Keratinocyte (primary cell): ENCODE measurements around the gene FAM229B. TPM values are rescaled to one million over a fixed set of nuclear protein-coding genes. Genes with fewer than 3 reads are reported as not detected.

ENCODE experiments used
- DNase-seq: peaks from one replicate; pipeline ENCODE4 v3.0.0-alpha.2; 2011; ENCODE audit warnings: low read depth, missing footprints, low spot score
- FAIRE-seq: peaks from 2 replicates; lab custom pipeline; 2011; peaks lifted over from hg19 to GRCh38; lab: Jason Lieb, UNC
- H2AFZ ChIP-seq: 2 replicates; pipeline ENCODE4 v1.6.0; 2012; ENCODE audit warnings: low read length, control low read depth, inconsistent platforms; ENCODE audit not compliant: control insufficient read depth
- H3K27ac ChIP-seq: 2 replicates; pipeline ENCODE4 v1.5.1; 2011; ENCODE audit warnings: low read length; ENCODE audit not compliant: control insufficient read depth, insufficient read depth
- H3K27me3 ChIP-seq: 3 replicates; pipeline ENCODE4 v1.6.0; 2011; ENCODE audit warnings: low read length; ENCODE audit not compliant: control insufficient read depth, insufficient read depth; ENCODE audit errors: extremely low read depth
- H3K36me3 ChIP-seq, 2 experiments: 2 replicates in 1 of 2; 3 replicates in 1 of 2; pipeline ENCODE4 v1.5.1; 2011; ENCODE audit warnings: low read length in 2 of 2, mild to moderate bottlenecking in 1 of 2; ENCODE audit not compliant: control insufficient read depth in 2 of 2, insufficient read depth in 2 of 2; ENCODE audit errors: extremely low read depth in 1 of 2
- H3K4me1 ChIP-seq: 3 replicates; pipeline ENCODE4 v1.5.1; 2011; ENCODE audit warnings: low read length; ENCODE audit not compliant: control insufficient read depth, insufficient read depth; ENCODE audit errors: extremely low read depth
- H3K4me2 ChIP-seq: 3 replicates; pipeline ENCODE4 v1.6.0; 2011; ENCODE audit warnings: low read depth, low read length; ENCODE audit not compliant: control insufficient read depth, insufficient read depth; ENCODE audit errors: extremely low read depth
- H3K4me3 ChIP-seq, 3 experiments: fragments of 200-600 bp in 1 of 3; sonication (generic) in 1 of 3; 2 replicates in 2 of 3; 3 replicates in 1 of 3; pipeline ENCODE4 v1.5.1; 2011 to 2016; ENCODE audit warnings: low read length in 3 of 3, mild to moderate bottlenecking in 3 of 3, control low read depth in 2 of 3, inconsistent platforms in 1 of 3, low read depth in 1 of 3, mixed read lengths in 1 of 3, mixed run types in 1 of 3, moderate library complexity in 1 of 3; ENCODE audit not compliant: control insufficient read depth in 2 of 3, insufficient read depth in 2 of 3; ENCODE audit errors: extremely low read depth in 1 of 3
- H3K79me2 ChIP-seq: 2 replicates; pipeline ENCODE4 v1.6.0; 2012; ENCODE audit warnings: low read length; ENCODE audit not compliant: control insufficient read depth, insufficient read depth
- H3K9ac ChIP-seq: 3 replicates; pipeline ENCODE4 v1.6.0; 2011; ENCODE audit warnings: low read length; ENCODE audit not compliant: control insufficient read depth, insufficient read depth; ENCODE audit errors: extremely low read depth
- H3K9me1 ChIP-seq: 3 replicates; pipeline ENCODE4 v1.6.0; 2011; ENCODE audit warnings: low read length; ENCODE audit not compliant: control insufficient read depth, insufficient read depth; ENCODE audit errors: extremely low read depth
- H3K9me3 ChIP-seq: 2 replicates; pipeline ENCODE4 v1.5.1; 2012; ENCODE audit warnings: low read depth, low read length; ENCODE audit not compliant: control insufficient read depth
- H4K20me1 ChIP-seq: 3 replicates; pipeline ENCODE4 v1.6.0; 2011; ENCODE audit warnings: low read length; ENCODE audit not compliant: control insufficient read depth, insufficient read depth; ENCODE audit errors: extremely low read depth
- CTCF ChIP-seq, 3 experiments: IDR thresholded peaks in 1 of 3; conservative IDR thresholded peaks in 1 of 3; optimal IDR thresholded peaks in 1 of 3; 2 replicates in 2 of 3; 3 replicates in 1 of 3; pipeline versions ENCODE3 to v1.5.1; 2011; ENCODE audit warnings: low read length in 3 of 3, mild to moderate bottlenecking in 3 of 3, moderate library complexity in 2 of 3, control low read depth in 1 of 3, inconsistent platforms in 1 of 3; ENCODE audit not compliant: insufficient read depth in 2 of 3; ENCODE audit errors: extremely low read depth in 1 of 3
- EZH2 ChIP-seq: IDR thresholded peaks from one replicate; pipeline ENCODE4 v1.6.1; 2012; ENCODE audit warnings: inconsistent platforms, mild to moderate bottlenecking, low read length, moderate library complexity
- dilution Hi-C: fragments of 300-500 bp; cut with MboI; formaldehyde crosslinking; loops from one replicate; pipeline ENCODE4 v1.7.0; 2020; ENCODE audit warnings: low sequenced_read_pairs; ENCODE audit not compliant: extremely low pct_ligation_motif_present
- polyA plus RNA-seq, 5 experiments: library from polyadenylated mRNA; depleted of rRNA in 3 of 5; stranded (reverse) in 3 of 5; stranded (forward) in 1 of 5; unstranded in 1 of 5; fragments of >200 nt; gene quantifications; 1 replicate in 1 of 5; 2 replicates in 3 of 5; 3 replicates in 1 of 5; pipeline versions ENCODE4 v1.2.1 to v1.2.3, GENCODE V29; 2011 to 2012; ENCODE audit warnings: missing spikeins in 2 of 5, low read depth in 1 of 5, low replicate concordance in 1 of 5

Gene FAM229B
- polyA plus RNA-seq, 1 donor (not counting 4 experiments of a cell fraction or from before 2014, with no cell fraction given): 15.0 TPM

GRCh38 chr6:112039431-112039770 lies 48.0 kb upstream of the FAM229B start:
- H3K4me3 ChIP-seq: no peak overlapping the region
- no peak overlapping the region for H3K27ac ChIP-seq
- H3K9ac ChIP-seq: no peak overlapping the region
- FAIRE-seq: no peak
- no peaks in the 10 kb centered on the region for H3K9me3 ChIP-seq
- DNase-seq: no peak
- TF ChIP-seq EZH2: no peak
- no peak for TF ChIP-seq CTCF (optimal IDR thresholded peaks at IDR 0.05 in 1 of 3, IDR thresholded peaks at IDR 0.05 in 1 of 3, conservative IDR thresholded peaks at IDR 0.05 in 1 of 3; ENCODE audit: extremely low read depth in 1 of 3, insufficient read depth in 2 of 3, low read length in 3 of 3)
- no peaks in the 10 kb centered on the region for H3K79me2 ChIP-seq
- H2AFZ ChIP-seq: no peak overlapping the region
- H3K9me1 ChIP-seq: no peaks in the 10 kb centered on the region
- peaks cover 4% of the 10 kb centered on the region for H3K4me1 ChIP-seq
- no peaks in the 10 kb centered on the region for H4K20me1 ChIP-seq
- H3K27me3 ChIP-seq: no peaks in the 10 kb centered on the region
- no peaks in the 10 kb centered on the region for H3K36me3 ChIP-seq
- dilution Hi-C loops: no loop called here
- no peak overlapping the region for H3K4me2 ChIP-seq

- Histone ChIP-seq H3K4me1 (peaks cover 4% of the 10 kb centered on the region), H3K4me2 (no peak overlapping the region), H3K27ac (no peak overlapping the region), H3K27me3 (no peaks in the 10 kb centered on the region), H4K20me1 (no peaks in the 10 kb centered on the region), H3K9ac (no peak overlapping the region), H3K9me1 (no peaks in the 10 kb centered on the region), H3K36me3 (no peaks in the 10 kb centered on the region), H3K4me3 (no peak overlapping the region), H3K9me3 (no peaks in the 10 kb centered on the region), H3K79me2 (no peaks in the 10 kb centered on the region), H2AFZ (no peak overlapping the region)
- no peak for DNase-seq
- dilution Hi-C loops: no loop called here
- TF ChIP-seq CTCF (optimal IDR thresholded peaks at IDR 0.05 in 1 of 3, IDR thresholded peaks at IDR 0.05 in 1 of 3, conservative IDR thresholded peaks at IDR 0.05 in 1 of 3; ENCODE audit: extremely low read depth in 1 of 3, insufficient read depth in 2 of 3, low read length in 3 of 3) (no peak), EZH2 (no peak)
- no peak for FAIRE-seq
Observed at GRCh38 chr6:112040956-112041355, 46.4 kb upstream of the FAM229B start.
